ENCODE results near the gene TENM4. TPM values are rescaled to one million over a fixed set of nuclear protein-coding genes. Genes with fewer than 3 reads are reported as not detected.

Gene TENM4
- total RNA-seq, 4 donors from 2014 or later: 4.0 to 14.6 (median 4.5) TPM

- TF ChIP-seq, protein P1, sequence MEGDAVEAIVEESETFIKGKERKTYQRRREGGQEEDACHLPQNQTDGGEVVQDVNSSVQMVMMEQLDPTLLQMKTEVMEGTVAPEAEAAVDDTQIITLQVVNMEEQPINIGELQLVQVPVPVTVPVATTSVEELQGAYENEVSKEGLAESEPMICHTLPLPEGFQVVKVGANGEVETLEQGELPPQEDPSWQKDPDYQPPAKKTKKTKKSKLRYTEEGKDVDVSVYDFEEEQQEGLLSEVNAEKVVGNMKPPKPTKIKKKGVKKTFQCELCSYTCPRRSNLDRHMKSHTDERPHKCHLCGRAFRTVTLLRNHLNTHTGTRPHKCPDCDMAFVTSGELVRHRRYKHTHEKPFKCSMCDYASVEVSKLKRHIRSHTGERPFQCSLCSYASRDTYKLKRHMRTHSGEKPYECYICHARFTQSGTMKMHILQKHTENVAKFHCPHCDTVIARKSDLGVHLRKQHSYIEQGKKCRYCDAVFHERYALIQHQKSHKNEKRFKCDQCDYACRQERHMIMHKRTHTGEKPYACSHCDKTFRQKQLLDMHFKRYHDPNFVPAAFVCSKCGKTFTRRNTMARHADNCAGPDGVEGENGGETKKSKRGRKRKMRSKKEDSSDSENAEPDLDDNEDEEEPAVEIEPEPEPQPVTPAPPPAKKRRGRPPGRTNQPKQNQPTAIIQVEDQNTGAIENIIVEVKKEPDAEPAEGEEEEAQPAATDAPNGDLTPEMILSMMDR (IDR thresholded peaks at IDR 0.05; ENCODE audit: low read depth): no peak
Measured at GRCh38 chr11:79060081-79060953, 380.5 kb downstream of the TENM4 start.

DNA sequence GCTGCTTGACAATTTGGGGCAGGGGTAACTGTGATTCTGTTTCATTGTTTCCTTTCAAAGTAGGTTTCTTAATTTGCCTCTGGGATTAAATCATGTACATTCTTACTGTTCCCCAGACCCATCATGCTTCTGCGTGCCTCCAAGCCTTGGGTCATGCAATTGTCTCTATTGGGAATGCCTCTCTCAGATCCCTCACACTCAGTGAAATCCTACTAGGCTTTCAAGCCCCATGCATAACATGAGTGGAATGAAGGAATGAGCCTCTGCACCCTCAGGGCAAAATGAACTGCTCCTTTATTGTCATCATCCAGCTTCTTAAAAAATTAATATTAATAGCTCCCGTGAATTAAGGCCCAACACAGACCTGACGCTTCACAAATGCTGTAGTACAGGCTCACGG lies 381.7 kb downstream of the TENM4 start:
- TF ChIP-seq, protein P1 (IDR thresholded peaks at IDR 0.05; ENCODE audit: low read depth): no peak

- TF ChIP-seq, protein P1 (IDR thresholded peaks at IDR 0.05; ENCODE audit: low read depth): no peak
Measured at GRCh38 chr11:79055856-79056631, 384.8 kb downstream of the TENM4 start.

GRCh38 chr11:79054636-79055035 lies 386.2 kb downstream of the TENM4 start:
- TF ChIP-seq, protein P1 (IDR thresholded peaks at IDR 0.05; ENCODE audit: low read depth): no peak

DNA sequence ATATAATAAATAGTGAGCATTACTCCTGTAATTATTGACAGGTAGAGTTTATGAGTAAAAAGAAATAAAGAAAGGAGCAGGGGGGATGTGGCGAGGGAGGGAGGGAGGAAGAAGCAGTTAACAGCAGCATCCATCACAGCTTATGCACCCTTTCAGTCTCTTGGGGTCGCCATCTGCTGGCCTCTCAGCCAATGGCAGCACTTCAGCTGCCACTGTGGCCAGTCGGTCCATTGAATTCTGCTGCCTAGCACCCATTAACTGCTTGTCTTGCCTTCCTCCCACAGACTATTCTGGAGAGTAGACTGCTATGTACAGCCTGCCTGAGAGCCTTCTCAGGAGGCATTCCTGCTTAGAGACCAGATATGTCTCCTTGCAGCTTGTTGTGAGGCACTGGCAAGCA lies 388.3 kb downstream of the TENM4 start:
- TF ChIP-seq, protein P1 (IDR thresholded peaks at IDR 0.05; ENCODE audit: low read depth): no peak

GRCh38 chr11:79050786-79051185 lies 390.0 kb downstream of the TENM4 start:
- TF ChIP-seq, protein P1 (IDR thresholded peaks at IDR 0.05; ENCODE audit: low read depth): no peak

DNA sequence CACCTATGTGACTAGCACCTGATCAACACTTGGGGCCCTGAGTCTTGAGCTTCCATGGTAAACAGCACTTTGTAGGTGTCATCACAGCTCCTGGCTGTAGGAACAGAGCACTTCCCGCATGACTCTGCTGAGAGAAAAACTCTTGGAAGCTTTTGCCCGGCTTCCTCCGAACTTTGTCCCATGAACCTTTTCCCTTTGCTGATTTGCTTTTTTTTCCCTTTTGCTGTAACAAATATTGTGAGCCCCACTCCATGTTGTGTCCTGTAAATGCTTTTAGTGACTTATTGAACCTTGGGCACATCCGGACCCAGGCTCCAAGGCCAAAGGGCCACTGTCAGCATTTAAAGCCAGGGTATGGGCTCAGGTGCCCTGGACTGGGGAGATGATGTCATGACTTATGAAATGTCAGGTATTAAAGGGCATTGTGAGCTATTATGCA lies 391.1 kb downstream of the TENM4 start:
- TF ChIP-seq, protein P1 (IDR thresholded peaks at IDR 0.05; ENCODE audit: low read depth): no peak

All from subcutaneous adipose tissue (tissue), 4 donors.